GM18517 (cell line): Measurements from ENCODE around the gene GCFC2.
"Not testable (repeated sequence)": the region's sequence is repeated elsewhere in the genome, so short reads cannot be mapped to it uniquely, and the experiment has no call there.

ENCODE experiments used
- ATAC-seq: cut with Tn5 transposase; IDR thresholded peaks from one replicate; pipeline ENCODE4 v1.9.1; 2021; ENCODE audit warnings: mild to moderate bottlenecking, moderate library complexity; ENCODE audit not compliant: unreplicated experiment

GCFC2 gene

DNA sequence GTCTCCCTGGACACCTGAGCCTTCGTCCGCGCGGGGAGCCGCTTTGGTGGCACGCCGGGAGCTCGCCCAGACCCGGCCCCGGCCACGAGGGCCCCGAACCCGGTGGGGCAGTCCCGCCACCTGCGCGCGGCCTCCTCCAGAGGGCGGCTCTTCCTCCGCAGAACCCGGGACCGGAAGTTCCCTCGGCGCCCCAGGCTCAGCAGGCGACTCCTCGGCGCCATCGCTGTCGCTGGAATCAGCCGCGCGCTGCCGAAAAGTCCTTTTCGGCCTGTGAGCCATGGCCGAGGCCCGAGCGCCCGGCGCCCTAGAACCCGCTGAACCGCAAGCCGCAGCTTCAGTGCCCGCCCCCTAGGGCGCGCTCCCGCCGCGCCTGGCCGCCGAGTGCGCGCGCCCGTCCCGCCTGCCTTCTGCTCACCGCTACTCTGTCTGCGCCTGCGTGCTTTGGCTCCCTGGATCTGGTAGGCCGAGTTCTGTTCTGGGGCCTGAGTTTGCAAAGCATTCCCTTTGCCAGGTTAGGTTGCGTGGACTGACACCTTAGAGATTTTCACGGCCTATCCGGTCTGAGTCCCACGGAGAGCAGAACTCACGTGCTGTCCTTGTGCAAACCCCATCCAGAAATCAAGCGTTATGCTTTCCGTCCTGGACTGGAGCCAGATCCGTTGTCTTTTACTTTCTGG is at the start of gene GCFC2:
TSS of gene GCFC2 (minus strand) at position 339 of the 677 bp plus-strand sequence. CDS start at position 279, 60 bp downstream.
- peak; percentile 88 for ATAC-seq

- ATAC-seq = no peak
Measured at GRCh38 chr2:75752828-75753227, 42.1 kb upstream of the GCFC2 start.

DNA sequence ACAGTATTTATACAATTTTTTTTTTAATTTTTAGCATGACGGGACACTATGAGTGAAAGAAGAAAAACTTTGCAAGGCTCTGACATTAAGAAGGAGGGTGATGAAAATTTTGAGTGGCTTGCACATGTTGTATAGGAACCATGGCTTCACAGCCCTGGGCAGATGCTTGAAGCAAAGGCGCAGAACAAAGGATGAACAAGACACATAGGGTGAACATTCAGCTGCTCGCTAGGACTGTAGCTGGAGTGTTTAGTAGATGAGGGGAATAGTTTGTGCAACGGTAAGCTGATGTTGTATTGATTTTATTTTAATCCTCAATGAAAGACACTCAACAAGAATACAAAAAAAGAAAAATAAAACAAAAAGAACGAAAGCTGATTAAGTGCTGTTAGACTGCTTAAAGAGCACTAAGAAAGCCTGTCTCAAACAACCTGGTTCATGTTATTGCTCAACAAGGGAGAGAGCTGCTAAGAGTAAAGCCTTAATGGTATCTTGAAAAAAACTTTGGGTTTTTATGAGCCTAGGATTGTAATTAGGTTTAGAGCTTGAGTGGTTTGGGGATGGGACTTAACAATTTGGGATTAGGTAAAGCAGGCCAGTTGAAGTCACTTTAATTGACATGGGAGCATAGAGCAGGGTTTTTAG is 41.2 kb upstream of the GCFC2 start:
- ATAC-seq = no peak

DNA sequence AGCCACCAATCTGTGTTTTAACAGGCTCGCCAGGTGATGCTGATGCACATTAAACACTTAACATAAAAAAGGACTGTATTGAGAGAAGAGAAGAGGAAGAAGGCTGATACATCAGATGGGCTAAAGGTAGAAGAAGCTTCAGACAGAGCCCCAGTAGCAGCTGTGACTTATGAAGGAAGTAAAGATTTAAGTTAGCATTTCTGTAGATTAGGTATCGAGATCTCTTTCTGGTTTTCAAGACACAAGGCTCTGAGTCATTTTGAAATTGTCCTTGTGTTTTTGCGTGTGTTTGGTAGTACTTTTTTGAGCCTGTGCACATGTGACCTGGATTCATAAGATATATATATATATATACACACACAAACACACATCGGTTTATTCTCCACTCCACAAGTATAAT is 40.6 kb upstream of the GCFC2 start:
- ATAC-seq = no peak

DNA sequence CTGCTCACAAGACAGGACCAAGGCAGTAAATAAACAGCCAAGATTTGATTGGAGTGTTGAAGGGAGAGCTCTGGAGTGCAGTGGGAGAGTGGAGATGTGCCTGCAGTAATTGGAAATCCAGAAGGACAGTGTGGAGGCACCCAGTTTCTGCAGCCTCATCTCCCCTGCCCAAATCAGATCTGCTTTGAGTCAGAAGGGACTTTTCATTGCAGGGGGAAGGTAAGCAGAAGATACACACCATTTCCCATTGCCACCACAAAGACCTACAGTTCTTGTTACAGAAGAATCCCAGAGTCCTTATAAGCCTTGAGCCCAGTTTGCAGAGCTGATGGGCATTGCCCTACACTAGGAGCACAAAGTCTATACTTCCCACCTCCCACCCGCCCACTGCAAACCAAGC is 27.2 kb upstream of the GCFC2 start:
- ATAC-seq = no peak

DNA sequence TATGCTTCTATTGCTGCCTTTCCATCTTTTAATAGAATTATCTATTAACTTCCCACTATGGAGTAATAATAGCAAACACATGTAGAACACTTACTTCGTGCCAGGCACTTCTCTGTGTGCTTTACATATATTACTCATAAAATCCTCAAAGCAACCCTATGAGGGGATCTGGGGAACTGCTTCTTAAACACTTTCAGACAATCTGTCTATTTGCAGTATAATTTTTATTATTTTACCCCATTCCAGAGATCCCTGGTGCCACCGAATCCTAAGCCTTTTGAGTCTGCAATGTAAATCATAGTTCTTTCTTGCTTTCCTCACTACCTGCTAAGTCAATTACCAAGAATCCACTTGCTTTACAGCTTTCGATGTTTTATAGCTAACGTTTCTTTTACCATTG is 25.6 kb upstream of the GCFC2 start:
- no peak for ATAC-seq

DNA sequence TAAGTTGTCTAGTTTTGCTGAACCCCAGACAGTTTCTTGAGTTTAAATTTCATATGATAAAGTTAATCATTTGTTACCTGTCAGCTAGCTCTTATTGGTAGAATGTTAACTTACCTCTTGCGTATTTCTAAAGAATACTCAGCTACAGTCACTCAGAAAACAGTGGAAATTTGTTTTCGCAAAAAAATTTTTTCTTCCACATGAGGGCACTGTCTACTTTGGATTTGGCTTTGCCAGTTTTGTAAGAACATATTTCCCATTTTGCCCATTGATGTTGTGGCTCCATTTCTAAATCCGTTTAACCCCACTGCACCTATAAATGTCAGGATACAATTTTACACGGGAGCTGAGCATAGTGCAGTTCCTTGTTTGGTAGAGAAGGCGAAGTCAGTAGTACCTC is 19.1 kb upstream of the GCFC2 start:
- ATAC-seq = no peak

DNA sequence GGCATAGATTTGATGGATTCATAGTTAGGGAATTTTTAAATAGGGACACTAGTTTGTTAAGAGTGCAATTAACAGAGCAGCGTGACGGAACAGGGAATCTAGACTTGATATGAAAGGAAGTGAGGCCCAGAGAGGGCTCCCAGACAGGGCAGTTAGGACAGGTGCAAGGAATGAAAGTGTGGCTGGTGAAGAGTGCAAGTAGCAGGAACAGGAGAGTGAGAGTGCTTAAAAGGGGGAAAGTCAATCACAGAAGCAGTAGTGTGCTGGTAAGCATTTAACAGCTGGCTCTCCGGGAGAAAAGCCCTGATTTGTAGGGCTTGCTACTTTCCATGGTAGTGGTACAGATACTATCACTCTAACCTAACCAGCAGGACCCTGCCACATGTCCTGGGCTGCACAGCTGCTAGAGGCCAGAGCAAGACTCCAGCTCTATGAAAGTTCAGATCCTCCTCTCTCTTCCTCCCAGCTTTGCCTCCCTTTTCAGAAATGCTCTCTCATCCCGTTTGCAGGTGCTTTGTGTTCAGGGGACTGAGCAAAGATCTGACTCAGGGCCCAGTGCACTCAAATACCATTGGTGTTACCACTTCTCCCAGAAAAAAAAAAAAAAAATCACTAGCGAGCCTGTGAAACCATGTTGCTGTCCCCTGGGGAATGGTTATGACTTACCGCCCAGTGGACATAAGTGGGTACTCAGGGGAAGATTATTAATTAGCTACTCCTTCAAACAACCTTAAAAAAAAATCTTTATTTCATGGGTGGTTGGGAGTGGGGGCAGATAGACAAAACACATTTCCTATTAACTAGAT is 18.1 kb upstream of the GCFC2 start:
- no peak for ATAC-seq

GRCh38 chr2:75722687-75723086 is 12.0 kb upstream of the GCFC2 start:
- no peak for ATAC-seq

DNA sequence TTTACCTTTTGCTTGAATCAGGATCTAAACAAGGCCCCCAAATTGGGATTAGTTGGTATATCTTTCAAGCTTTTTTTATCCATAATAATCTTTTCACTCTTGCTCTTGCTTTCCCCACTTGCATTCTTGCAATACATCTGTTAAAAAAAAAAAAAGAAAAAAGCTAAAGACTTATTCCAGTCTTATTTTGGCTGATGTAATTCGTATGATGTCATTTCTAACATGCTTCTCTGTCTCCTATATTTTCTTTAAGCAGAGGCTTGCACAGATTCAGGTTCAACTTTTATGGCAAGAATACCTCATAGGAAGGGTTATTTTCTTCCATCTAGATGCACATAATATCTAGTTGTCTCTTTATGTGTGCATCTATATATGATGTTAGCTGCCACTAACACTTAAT is 9.8 kb upstream of the GCFC2 start:
- ATAC-seq = no peak

DNA sequence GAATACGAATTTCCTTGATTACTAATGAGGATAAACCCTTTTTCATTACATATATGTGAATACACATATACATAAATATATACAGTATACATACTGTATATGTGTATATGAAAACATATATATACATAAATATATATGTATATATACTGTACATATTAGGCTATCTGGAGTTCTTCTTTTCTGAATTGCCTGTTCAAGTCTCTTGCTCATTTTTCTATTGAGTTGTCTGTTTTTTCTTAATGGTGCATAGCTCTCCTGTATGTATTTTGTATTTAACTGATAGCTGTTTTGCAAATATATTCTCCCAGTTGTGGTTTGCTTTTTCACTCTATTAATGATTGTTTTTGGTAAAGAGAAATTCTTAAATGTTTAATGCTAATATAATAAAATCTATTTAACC is 8.9 kb upstream of the GCFC2 start:
- ATAC-seq = no peak

DNA sequence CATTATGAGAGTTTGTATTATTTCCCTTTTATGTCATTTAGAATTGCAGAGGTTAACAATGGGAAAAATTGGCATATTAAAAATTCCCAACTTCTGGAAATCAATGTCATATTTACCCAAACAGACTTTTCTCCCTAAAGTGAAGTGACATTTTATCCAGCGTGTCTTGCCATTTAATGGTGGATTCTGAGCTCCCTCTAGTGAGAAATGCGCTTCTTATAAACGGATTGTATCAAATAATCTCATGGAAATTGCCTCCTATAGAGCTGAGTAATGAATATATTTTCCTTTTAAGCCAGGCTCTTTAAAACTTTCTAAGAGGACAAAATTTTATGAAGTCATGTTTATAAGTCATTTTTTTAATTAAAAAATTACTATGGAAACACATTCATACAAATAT is 5.7 kb upstream of the GCFC2 start:
- no peak for ATAC-seq

DNA sequence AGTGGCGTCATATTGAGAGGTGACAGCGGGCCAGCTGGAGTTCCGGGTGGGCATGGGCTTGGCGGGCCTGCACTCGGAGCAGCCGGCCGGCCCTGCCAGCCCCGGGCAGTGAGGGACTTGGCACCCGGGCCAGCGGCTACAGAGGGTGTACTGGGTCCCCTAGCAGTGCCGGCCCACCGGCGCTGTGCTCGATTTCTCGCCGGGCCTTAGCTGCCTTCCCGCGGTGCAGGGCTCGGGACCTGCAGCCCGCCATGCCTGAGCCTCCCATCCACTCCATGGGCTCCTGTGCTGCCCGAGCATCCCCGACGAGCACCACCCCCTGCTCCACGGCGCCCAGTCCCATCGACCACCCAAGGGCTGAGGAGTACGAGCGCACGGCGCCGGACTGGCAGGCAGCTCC is 875 bp upstream of the GCFC2 start:
- not testable (repeated sequence) for ATAC-seq

DNA sequence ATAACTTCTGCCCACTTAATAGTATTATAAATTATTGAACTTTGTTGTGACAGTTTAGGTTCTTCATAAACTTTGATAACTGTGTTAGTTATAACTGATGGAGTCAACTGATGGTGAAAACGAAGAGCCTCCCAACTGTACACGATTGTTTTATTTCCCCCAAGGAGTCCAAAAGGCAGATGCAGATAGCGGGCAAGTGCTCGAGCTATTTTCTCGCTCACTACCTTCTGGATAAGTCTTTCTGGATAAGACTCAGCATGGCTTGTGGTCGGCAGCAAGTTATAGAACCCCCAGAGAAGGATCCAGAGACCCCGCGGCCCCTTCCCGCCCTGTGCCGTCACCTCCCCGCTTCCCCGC is 517 bp downstream of the GCFC2 start:
- peak; percentile 33 for ATAC-seq

- ATAC-seq = no peak
Measured at GRCh38 chr2:75709297-75709696, 1.4 kb downstream of the GCFC2 start.

- ATAC-seq = no peak
Measured at GRCh38 chr2:75707901-75708300, 2.8 kb downstream of the GCFC2 start.

DNA sequence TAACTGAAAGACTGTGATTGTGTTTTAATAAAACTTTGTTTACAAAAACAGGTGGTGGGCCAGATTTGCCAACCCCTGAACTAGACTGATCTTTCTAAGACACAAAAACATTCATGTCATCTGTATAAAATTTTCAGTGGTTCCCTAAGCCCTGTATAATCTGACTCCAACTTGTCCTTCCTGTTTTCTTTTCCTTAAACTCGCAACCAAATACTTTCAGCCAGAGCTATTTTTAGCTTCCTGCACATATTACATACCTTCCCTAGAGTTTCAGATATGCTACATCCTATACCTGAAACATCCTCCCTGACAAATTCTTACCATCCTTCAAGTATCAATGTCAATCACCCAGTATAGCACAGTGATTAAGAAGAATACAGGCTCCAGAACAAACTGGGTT is 4.8 kb downstream of the GCFC2 start:
- ATAC-seq = no peak

DNA sequence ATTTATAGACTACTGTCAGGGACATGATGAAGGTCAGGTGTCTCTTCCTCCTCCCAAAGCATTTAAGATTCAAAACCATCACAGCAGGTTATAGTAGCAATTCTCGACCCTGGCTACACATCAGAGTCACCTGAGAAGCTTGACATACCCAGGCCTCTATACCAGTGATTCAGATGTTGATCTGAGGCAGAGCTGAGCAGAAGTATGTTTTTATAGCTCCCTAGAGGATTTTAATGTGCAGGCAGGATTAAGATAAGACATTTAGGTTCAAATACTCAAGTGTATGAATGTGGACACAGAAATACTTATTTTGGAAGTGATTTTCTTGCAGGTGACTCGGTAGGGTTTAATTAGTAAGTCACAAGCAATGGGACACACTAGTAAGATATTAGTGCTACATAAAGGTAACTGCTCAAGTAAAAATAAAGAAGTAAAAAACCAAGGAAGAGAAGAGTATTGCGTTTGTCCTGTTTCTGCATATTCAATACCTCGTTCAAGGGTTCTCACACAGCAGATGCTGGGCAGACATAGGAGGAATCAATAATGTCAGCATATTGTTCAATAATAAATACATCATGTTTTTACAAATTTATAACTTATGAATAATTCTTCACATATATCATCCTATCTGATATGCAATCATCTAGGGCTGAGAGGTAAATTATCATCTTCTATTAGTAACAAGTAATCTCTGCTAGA is 7.0 kb downstream of the GCFC2 start:
- no peak for ATAC-seq

DNA sequence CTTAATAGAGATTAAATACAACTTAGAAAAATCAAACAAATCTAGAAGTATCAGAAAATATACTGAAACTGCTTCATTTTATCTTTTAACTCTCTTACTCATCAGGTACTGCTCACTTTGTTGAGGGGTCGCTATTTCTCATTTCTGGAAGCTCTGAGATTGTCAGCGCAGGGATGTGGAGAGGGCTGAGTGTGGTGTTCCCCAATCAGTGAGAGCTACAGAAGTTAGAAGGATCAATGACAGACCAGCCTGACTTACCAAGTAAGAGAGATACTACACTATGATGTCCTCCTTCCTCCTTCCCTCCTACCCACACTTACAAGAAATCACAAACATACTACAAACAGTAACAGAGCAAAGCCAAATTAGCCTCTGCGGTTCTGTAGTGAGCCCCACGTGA is 8.1 kb downstream of the GCFC2 start:
- no peak for ATAC-seq

GRCh38 chr2:75698918-75699317 is 11.8 kb downstream of the GCFC2 start:
- no peak for ATAC-seq

GRCh38 chr2:75688196-75688595 is 22.5 kb downstream of the GCFC2 start:
- no peak for ATAC-seq
